Loucy (cell line): Measurements from ENCODE around the gene MRPL36.

ENCODE experiments used
- H2AFZ ChIP-seq: fragments of 200-600 bp; sonication (generic); 2 replicates; pipeline ENCODE4 v1.6.0; 2016; ENCODE audit warnings: antibody characterized with exemption, mild to moderate bottlenecking, low read length, moderate library complexity
- H3F3A ChIP-seq: fragments of 200-600 bp; 2 replicates; pipeline ENCODE4 v1.6.0; 2016; ENCODE audit warnings: antibody characterized with exemption, low read depth, mild to moderate bottlenecking
- H3K27me3 ChIP-seq: fragments of 200-600 bp; sonication (generic); 2 replicates; pipeline ENCODE4 v1.6.1; 2014; ENCODE audit warnings: low read length, mild to moderate bottlenecking; ENCODE audit not compliant: insufficient read depth, poor library complexity, severe bottlenecking
- H3K36me3 ChIP-seq: fragments of 200-600 bp; sonication (generic); 2 replicates; pipeline ENCODE4 v1.6.1; 2016; ENCODE audit warnings: low read length; ENCODE audit not compliant: insufficient read depth
- H3K4me1 ChIP-seq: fragments of 200-600 bp; sonication (generic); 2 replicates; pipeline ENCODE4 v1.5.1; 2014; ENCODE audit warnings: low read length, mild to moderate bottlenecking; ENCODE audit not compliant: insufficient read depth, poor library complexity, severe bottlenecking
- H3K4me2 ChIP-seq: fragments of 200-600 bp; sonication (generic); 2 replicates; pipeline ENCODE4 v1.6.0; 2014; ENCODE audit warnings: antibody characterized with exemption, low read length, low read depth, mild to moderate bottlenecking; ENCODE audit not compliant: poor library complexity, severe bottlenecking
- H3K4me3 ChIP-seq: fragments of 200-600 bp; sonication (generic); 2 replicates; pipeline ENCODE4 v1.5.1; 2014; ENCODE audit warnings: low read length, mild to moderate bottlenecking, mixed read lengths; ENCODE audit not compliant: poor library complexity, severe bottlenecking
- H3K79me2 ChIP-seq: fragments of 200-600 bp; sonication (generic); 2 replicates; pipeline ENCODE4 v1.6.1; 2014; ENCODE audit warnings: low read length; ENCODE audit not compliant: insufficient read depth
- H3K9ac ChIP-seq: fragments of 200-600 bp; sonication (generic); 2 replicates; pipeline ENCODE4 v1.6.0; 2014; ENCODE audit warnings: mild to moderate bottlenecking, low read depth, low read length, moderate library complexity; ENCODE audit not compliant: poor library complexity, severe bottlenecking
- H3K9me2 ChIP-seq: fragments of 200-600 bp; sonication (generic); replicated peaks from 2 replicates; pipeline ENCODE4 v1.6.1; 2016; ENCODE audit warnings: low read depth, low read length, mixed read lengths
- H3K9me3 ChIP-seq: fragments of 200-600 bp; sonication (generic); 2 replicates; pipeline ENCODE4 v1.6.1; 2014; ENCODE audit warnings: mild to moderate bottlenecking, antibody characterized with exemption, low read length, low read depth; ENCODE audit not compliant: insufficient read depth
- H4K20me1 ChIP-seq: fragments of 200-600 bp; sonication (generic); 2 replicates; pipeline ENCODE4 v1.6.0; 2014; ENCODE audit warnings: antibody characterized with exemption, low read length, mild to moderate bottlenecking; ENCODE audit not compliant: insufficient read depth, poor library complexity, severe bottlenecking
- CTCF ChIP-seq: fragments of 200-600 bp; sonication (generic); conservative IDR thresholded peaks from 2 replicates; pipeline ENCODE4 v1.5.1; 2014; ENCODE audit warnings: mild to moderate bottlenecking, antibody characterized with exemption, low read length
- EZH2phosphoT487 ChIP-seq: fragments of 200-600 bp; IDR thresholded peaks from 2 replicates; pipeline ENCODE4 v1.6.1; 2018; ENCODE audit warnings: antibody characterized with exemption, mild to moderate bottlenecking, moderate library complexity, borderline replicate concordance

Gene MRPL36

GRCh38 chr5:1756481-1756880, 43.2 kb downstream of the MRPL36 start:
- no peaks in the 10 kb centered on the region for H3K9me3 ChIP-seq
- H4K20me1 ChIP-seq = no peaks in the 10 kb centered on the region
- H3K36me3 ChIP-seq = no peaks in the 10 kb centered on the region
- no peak overlapping the region for H3K4me3 ChIP-seq
- no peak overlapping the region for H3K9ac ChIP-seq
- no peak overlapping the region for H2AFZ ChIP-seq
- no peak overlapping the region for H3K4me2 ChIP-seq
- no peaks in the 10 kb centered on the region for H3K79me2 ChIP-seq
- no peaks in the 10 kb centered on the region for H3F3A ChIP-seq
- TF ChIP-seq CTCF = no peak
- no peak for TF ChIP-seq EZH2phosphoT487
- no peaks in the 10 kb centered on the region for H3K4me1 ChIP-seq
- H3K9me2 ChIP-seq = no peaks in the 10 kb centered on the region
- no peaks in the 10 kb centered on the region for H3K27me3 ChIP-seq

- Histone ChIP-seq H3K27me3 (no peaks in the 10 kb centered on the region), H3K36me3 (no peaks in the 10 kb centered on the region), H3K9me2 (no peaks in the 10 kb centered on the region), H4K20me1 (no peaks in the 10 kb centered on the region), H3K9me3 (no peaks in the 10 kb centered on the region), H3K9ac (no peak overlapping the region), H3K4me3 (no peak overlapping the region), H3K79me2 (no peaks in the 10 kb centered on the region), H3F3A (no peaks in the 10 kb centered on the region), H3K4me2 (no peak overlapping the region), H3K4me1 (no peaks in the 10 kb centered on the region), H2AFZ (no peak overlapping the region)
- TF ChIP-seq CTCF = no peak
Measured at GRCh38 chr5:1755321-1755949, 44.2 kb downstream of the MRPL36 start.

- Histone ChIP-seq H3K9me3 (no peaks in the 10 kb centered on the region), H3K9ac (no peak overlapping the region), H3K4me2 (no peak overlapping the region), H3K4me1 (no peaks in the 10 kb centered on the region), H3K4me3 (no peak overlapping the region), H2AFZ (no peak overlapping the region), H4K20me1 (no peaks in the 10 kb centered on the region), H3K9me2 (no peaks in the 10 kb centered on the region), H3K79me2 (no peaks in the 10 kb centered on the region), H3F3A (no peaks in the 10 kb centered on the region), H3K36me3 (no peaks in the 10 kb centered on the region), H3K27me3 (no peaks in the 10 kb centered on the region)
- TF ChIP-seq EZH2phosphoT487 = no peak
- no peak for TF ChIP-seq CTCF
Measured at GRCh38 chr5:1754531-1755220, 45.0 kb downstream of the MRPL36 start.
